ENCODE results near the gene SLC26A11.

The SLC26A11 gene

GRCh38 chr17:80223838-80224497, 3.7 kb downstream of the SLC26A11 start:
- no peak for TF ChIP-seq CTCF (IDR thresholded peaks at IDR 0.05; ENCODE audit: unreplicated experiment in 3 of 3)
- Mint-ChIP-seq H3K27ac (no peak overlapping the region), H3K9me3 (no peaks in the 10 kb centered on the region), H3K4me1 (peaks cover 5% of the 10 kb centered on the region), H3K4me3 (no peak overlapping the region), H3K27me3 (ENCODE audit: low read depth) (no peaks in the 10 kb centered on the region), H3K36me3 (ENCODE audit: low read depth) (peaks cover 20% of the 10 kb centered on the region)

GRCh38 chr17:80224683-80225082, 4.5 kb downstream of the SLC26A11 start:
- no peaks in the 10 kb centered on the region for H3K27me3 Mint-ChIP-seq (ENCODE audit: low read depth)
- H3K9me3 Mint-ChIP-seq, result no peaks in the 10 kb centered on the region
- peaks cover 20% of the 10 kb centered on the region for H3K36me3 Mint-ChIP-seq (ENCODE audit: low read depth)
- no peak for TF ChIP-seq CTCF (IDR thresholded peaks at IDR 0.05; ENCODE audit: unreplicated experiment in 3 of 3)
- no peaks in the 10 kb centered on the region for H3K4me1 Mint-ChIP-seq
- H3K27ac Mint-ChIP-seq, result no peak overlapping the region
- H3K4me3 Mint-ChIP-seq, result no peak overlapping the region

GRCh38 chr17:80225230-80225629, 5.0 kb downstream of the SLC26A11 start:
- H3K36me3 Mint-ChIP-seq (ENCODE audit: low read depth), result peaks cover 24% of the 10 kb centered on the region
- no peak overlapping the region for H3K27ac Mint-ChIP-seq
- peaks cover 3% of the 10 kb centered on the region for H3K9me3 Mint-ChIP-seq
- H3K27me3 Mint-ChIP-seq (ENCODE audit: low read depth), result no peaks in the 10 kb centered on the region
- H3K4me3 Mint-ChIP-seq, result no peak overlapping the region
- H3K4me1 Mint-ChIP-seq, result no peaks in the 10 kb centered on the region
- TF ChIP-seq CTCF (IDR thresholded peaks at IDR 0.05; ENCODE audit: unreplicated experiment in 3 of 3), result no peak

- no peak overlapping the region for H3K4me3 Mint-ChIP-seq
- H3K27ac Mint-ChIP-seq, result no peak overlapping the region
- H3K27me3 Mint-ChIP-seq (ENCODE audit: low read depth), result no peaks in the 10 kb centered on the region
- TF ChIP-seq CTCF (IDR thresholded peaks at IDR 0.05; ENCODE audit: unreplicated experiment in 3 of 3), result no peak
- peaks cover 41% of the 10 kb centered on the region for H3K36me3 Mint-ChIP-seq (ENCODE audit: low read depth)
- no peaks in the 10 kb centered on the region for H3K4me1 Mint-ChIP-seq
- H3K9me3 Mint-ChIP-seq, result peaks cover 13% of the 10 kb centered on the region
These were observed 6.9 kb downstream of the SLC26A11 start for GRCh38 chr17:80227156-80227555.

GRCh38 chr17:80227666-80228065, 7.4 kb downstream of the SLC26A11 start:
- Mint-ChIP-seq H3K36me3 (ENCODE audit: low read depth) (peaks cover 46% of the 10 kb centered on the region), H3K27me3 (ENCODE audit: low read depth) (no peaks in the 10 kb centered on the region), H3K27ac (no peak overlapping the region), H3K4me3 (no peak overlapping the region), H3K9me3 (peaks cover 17% of the 10 kb centered on the region), H3K4me1 (no peaks in the 10 kb centered on the region)
- TF ChIP-seq CTCF (IDR thresholded peaks at IDR 0.05; ENCODE audit: unreplicated experiment in 3 of 3), result no peak

GRCh38 chr17:80228477-80228876, 8.2 kb downstream of the SLC26A11 start:
- Mint-ChIP-seq H3K27ac (no peak overlapping the region), H3K27me3 (ENCODE audit: low read depth) (no peaks in the 10 kb centered on the region), H3K4me3 (no peak overlapping the region), H3K4me1 (no peaks in the 10 kb centered on the region), H3K9me3 (peaks cover 21% of the 10 kb centered on the region), H3K36me3 (ENCODE audit: low read depth) (peaks cover 53% of the 10 kb centered on the region)
- no peak for TF ChIP-seq CTCF (IDR thresholded peaks at IDR 0.05; ENCODE audit: unreplicated experiment in 3 of 3)
